T-helper 2 cell treated with Interferon-gamma antibody and Interleukin-4, amounts not matched to agents 5 μg/mL and 100 μg/mL, for 36 hours (primary cell): Measurements from ENCODE around the gene SCAF8.
"Not testable (repeated sequence)": the region's sequence is repeated elsewhere in the genome, so short reads cannot be mapped to it uniquely, and the experiment has no call there.

Source experiments
- DNase-seq: peaks from one replicate; pipeline ENCODE4 v3.0.0; 2021; ENCODE audit warnings: low spot score
- H3K27ac Mint-ChIP-seq: one replicate; pipeline ENCODE4 v1.8.0; 2021; ENCODE audit warnings: mild to moderate bottlenecking, mixed read lengths
- H3K27me3 Mint-ChIP-seq: one replicate; pipeline ENCODE4 v1.8.0; 2021; ENCODE audit warnings: low read depth, mixed read lengths
- H3K36me3 Mint-ChIP-seq: one replicate; pipeline ENCODE4 v1.8.0; 2021; ENCODE audit warnings: low read depth, mixed read lengths
- H3K4me1 Mint-ChIP-seq: one replicate; pipeline ENCODE4 v1.8.0; 2021; ENCODE audit warnings: low read depth, mixed read lengths
- H3K4me3 Mint-ChIP-seq: one replicate; pipeline ENCODE4 v1.8.0; 2022; ENCODE audit warnings: mild to moderate bottlenecking, moderate library complexity, mixed read lengths
- H3K9me3 Mint-ChIP-seq: one replicate; pipeline ENCODE4 v1.8.0; 2021; ENCODE audit warnings: mixed read lengths

SCAF8 gene

GRCh38 chr6:154783229-154783628 lies 50.0 kb downstream of the SCAF8 start:
- Mint-ChIP-seq H3K27ac (no peak overlapping the region), H3K4me1 (peaks cover 23% of the 10 kb centered on the region), H3K4me3 (no peak overlapping the region), H3K9me3 (no peaks in the 10 kb centered on the region), H3K27me3 (no peaks in the 10 kb centered on the region), H3K36me3 (peaks cover 42% of the 10 kb centered on the region)
- DNase-seq = no peak

GRCh38 chr6:154785075-154785474 lies 51.9 kb downstream of the SCAF8 start:
- Mint-ChIP-seq H3K4me3 (no peak overlapping the region), H3K27ac (no peak overlapping the region), H3K36me3 (peaks cover 34% of the 10 kb centered on the region), H3K27me3 (no peaks in the 10 kb centered on the region), H3K4me1 (peaks cover 23% of the 10 kb centered on the region), H3K9me3 (no peaks in the 10 kb centered on the region)
- DNase-seq = no peak

- Mint-ChIP-seq H3K4me1 (peaks cover 23% of the 10 kb centered on the region), H3K27me3 (no peaks in the 10 kb centered on the region), H3K9me3 (no peaks in the 10 kb centered on the region), H3K36me3 (peaks cover 22% of the 10 kb centered on the region), H3K27ac (no peak overlapping the region), H3K4me3 (no peak overlapping the region)
- no peak for DNase-seq
These were observed 53.1 kb downstream of the SCAF8 start for GRCh38 chr6:154786144-154786868.

DNA sequence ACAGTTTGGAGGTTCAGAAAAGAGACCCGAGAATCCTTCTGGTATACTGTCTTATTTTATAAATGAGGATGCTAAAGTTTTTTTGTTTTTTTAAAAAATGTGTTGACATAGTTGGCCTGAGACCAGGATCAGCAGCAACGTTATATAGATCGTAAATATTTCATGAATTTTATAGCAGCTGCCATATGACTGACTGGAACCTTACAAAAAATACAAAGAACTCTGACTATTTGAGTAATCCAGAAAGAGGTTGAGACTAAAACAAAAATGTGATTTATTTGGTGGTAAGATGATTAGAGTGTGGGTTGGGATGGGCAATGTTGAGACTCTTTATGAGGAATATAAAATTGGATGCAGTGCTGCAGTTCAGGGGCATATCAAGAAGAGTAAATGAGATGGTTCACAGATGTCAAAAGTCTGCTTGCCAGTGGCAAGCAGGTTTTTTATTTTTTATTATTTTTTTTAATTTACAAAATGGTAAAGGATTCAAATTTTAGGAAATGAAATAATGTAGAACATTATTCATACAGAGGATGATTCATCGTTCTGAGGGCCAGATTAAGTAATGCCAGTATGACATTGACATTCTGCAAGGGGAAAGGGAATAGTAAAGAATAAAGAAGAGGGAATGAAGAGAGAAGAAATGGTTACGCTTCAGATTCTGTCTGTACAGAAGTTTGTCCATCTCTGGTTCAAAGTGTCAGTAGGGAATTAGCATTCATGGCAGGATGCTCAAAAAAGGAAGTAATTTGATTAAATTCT lies 58.5 kb downstream of the SCAF8 start:
- no peaks in the 10 kb centered on the region for H3K9me3 Mint-ChIP-seq
- no peak overlapping the region for H3K27ac Mint-ChIP-seq
- H3K4me1 Mint-ChIP-seq = peaks cover 6% of the 10 kb centered on the region
- no peak for DNase-seq
- no peak overlapping the region for H3K4me3 Mint-ChIP-seq
- no peaks in the 10 kb centered on the region for H3K27me3 Mint-ChIP-seq
- peaks cover 36% of the 10 kb centered on the region for H3K36me3 Mint-ChIP-seq

- no peaks in the 10 kb centered on the region for H3K9me3 Mint-ChIP-seq
- peaks cover 34% of the 10 kb centered on the region for H3K36me3 Mint-ChIP-seq
- no peak overlapping the region for H3K4me3 Mint-ChIP-seq
- H3K27me3 Mint-ChIP-seq = no peaks in the 10 kb centered on the region
- H3K27ac Mint-ChIP-seq = no peak overlapping the region
- H3K4me1 Mint-ChIP-seq = peaks cover 5% of the 10 kb centered on the region
- no peak for DNase-seq
These were observed 59.1 kb downstream of the SCAF8 start for GRCh38 chr6:154792325-154792724.

- no peak overlapping the region for H3K27ac Mint-ChIP-seq
- H3K9me3 Mint-ChIP-seq = no peaks in the 10 kb centered on the region
- peaks cover 32% of the 10 kb centered on the region for H3K36me3 Mint-ChIP-seq
- H3K4me1 Mint-ChIP-seq = peaks cover 5% of the 10 kb centered on the region
- H3K27me3 Mint-ChIP-seq = no peaks in the 10 kb centered on the region
- H3K4me3 Mint-ChIP-seq = no peak overlapping the region
- no peak for DNase-seq
These were observed 59.5 kb downstream of the SCAF8 start for GRCh38 chr6:154792761-154793160.

GRCh38 chr6:154796484-154796883 lies 63.3 kb downstream of the SCAF8 start:
- Mint-ChIP-seq H3K27me3 (no peaks in the 10 kb centered on the region), H3K9me3 (no peaks in the 10 kb centered on the region), H3K36me3 (peaks cover 44% of the 10 kb centered on the region), H3K4me3 (no peak overlapping the region), H3K27ac (no peak overlapping the region), H3K4me1 (peaks cover 14% of the 10 kb centered on the region)
- no peak for DNase-seq

DNA sequence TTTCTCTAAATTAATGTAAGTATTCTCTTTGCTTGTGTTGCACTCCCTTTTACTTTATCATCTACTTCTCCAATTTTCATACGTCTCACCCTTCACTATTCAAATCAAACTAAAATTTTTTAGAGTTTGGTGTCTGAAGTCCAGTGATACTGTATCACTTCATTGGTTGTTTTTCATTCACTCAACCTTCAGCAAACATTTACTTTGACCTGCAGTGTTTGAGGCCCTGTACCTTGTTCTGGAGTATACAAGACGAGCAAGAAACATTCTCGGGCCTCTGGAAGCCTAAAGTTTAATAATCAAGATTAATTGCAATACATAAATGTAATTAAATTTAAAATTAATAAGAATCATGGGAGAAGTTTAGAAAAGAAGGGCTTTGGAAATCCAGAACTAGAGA lies 64.6 kb downstream of the SCAF8 start:
- peaks cover 36% of the 10 kb centered on the region for H3K36me3 Mint-ChIP-seq
- no peak overlapping the region for H3K4me3 Mint-ChIP-seq
- no peak for DNase-seq
- no peaks in the 10 kb centered on the region for H3K27me3 Mint-ChIP-seq
- H3K27ac Mint-ChIP-seq = no peak overlapping the region
- H3K4me1 Mint-ChIP-seq = peaks cover 10% of the 10 kb centered on the region
- H3K9me3 Mint-ChIP-seq = no peaks in the 10 kb centered on the region

- Mint-ChIP-seq H3K27me3 (no peaks in the 10 kb centered on the region), H3K27ac (no peak overlapping the region)
These were observed 67.1 kb downstream of the SCAF8 start for GRCh38 chr6:154800338-154800737.

GRCh38 chr6:154805288-154805911 lies 72.2 kb downstream of the SCAF8 start:
- H3K36me3 Mint-ChIP-seq = peaks cover 34% of the 10 kb centered on the region
- no peaks in the 10 kb centered on the region for H3K9me3 Mint-ChIP-seq
- DNase-seq = no peak
- H3K27ac Mint-ChIP-seq = no peak overlapping the region
- peaks cover 4% of the 10 kb centered on the region for H3K4me1 Mint-ChIP-seq
- H3K4me3 Mint-ChIP-seq = no peak overlapping the region
- no peaks in the 10 kb centered on the region for H3K27me3 Mint-ChIP-seq

More at GRCh38 chr6:154800338-154800737, 67.1 kb downstream of the SCAF8 start:
- DNase-seq = no peak
- Mint-ChIP-seq H3K4me1 (peaks cover 12% of the 10 kb centered on the region), H3K4me3 (no peak overlapping the region), H3K36me3 (peaks cover 32% of the 10 kb centered on the region), H3K9me3 (no peaks in the 10 kb centered on the region)

GRCh38 chr6:154806804-154807203 lies 73.6 kb downstream of the SCAF8 start:
- H3K4me3 Mint-ChIP-seq = no peak overlapping the region

DNA sequence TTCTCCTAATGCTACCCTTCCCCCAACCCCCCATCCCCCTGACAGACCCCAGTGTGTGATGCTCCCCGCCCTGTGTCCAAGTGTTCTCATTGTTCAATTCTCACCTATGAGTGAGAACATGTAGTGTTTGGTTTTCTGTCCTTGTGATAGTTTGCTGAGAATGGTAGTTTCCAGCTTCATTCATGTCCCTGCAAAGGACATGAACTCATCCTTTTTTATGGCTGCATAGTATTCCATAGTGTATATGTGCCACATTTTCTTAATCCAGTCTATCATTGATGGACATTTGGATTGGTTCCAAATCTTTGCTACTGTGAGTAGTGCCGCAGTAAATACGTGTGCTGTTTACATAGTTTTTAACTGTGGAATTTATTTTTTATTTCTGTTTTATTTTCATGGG lies 78.4 kb downstream of the SCAF8 start:
- not testable (repeated sequence) for H3K9me3 Mint-ChIP-seq, H3K4me1 Mint-ChIP-seq, DNase-seq, H3K4me3 Mint-ChIP-seq, H3K27ac Mint-ChIP-seq, H3K27me3 Mint-ChIP-seq
- peaks cover 61% of the 10 kb centered on the region for H3K36me3 Mint-ChIP-seq

More at GRCh38 chr6:154806804-154807203, 73.6 kb downstream of the SCAF8 start:
- Mint-ChIP-seq H3K4me1 (peaks cover 2% of the 10 kb centered on the region), H3K27me3 (no peaks in the 10 kb centered on the region), H3K36me3 (peaks cover 45% of the 10 kb centered on the region), H3K27ac (no peak overlapping the region), H3K9me3 (no peaks in the 10 kb centered on the region)
- no peak for DNase-seq

DNA sequence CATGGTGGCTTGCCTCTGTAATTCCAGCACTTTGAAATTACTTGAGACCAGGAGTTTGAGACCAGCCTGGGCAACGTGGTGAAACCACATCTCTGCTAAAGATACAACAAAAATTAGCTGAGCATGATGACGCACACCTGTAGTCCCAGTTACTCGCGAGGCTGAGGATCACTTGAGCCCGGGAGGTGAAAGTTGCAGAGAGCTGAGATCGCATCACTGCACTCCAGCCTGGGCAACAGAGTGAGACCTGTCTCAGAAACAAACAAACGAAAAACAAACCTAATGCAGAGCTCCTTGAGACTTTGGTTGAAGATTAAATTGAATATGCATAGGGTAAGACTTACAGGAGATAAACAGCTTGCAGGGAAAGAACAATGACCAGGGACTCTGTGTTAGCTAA lies 80.8 kb downstream of the SCAF8 start:
- DNase-seq = no peak
- peaks cover 69% of the 10 kb centered on the region for H3K36me3 Mint-ChIP-seq
- H3K4me1 Mint-ChIP-seq = peaks cover 2% of the 10 kb centered on the region
- H3K27me3 Mint-ChIP-seq = no peaks in the 10 kb centered on the region
- H3K4me3 Mint-ChIP-seq = no peak overlapping the region
- no peak overlapping the region for H3K27ac Mint-ChIP-seq
- H3K9me3 Mint-ChIP-seq = no peaks in the 10 kb centered on the region
